CD4-positive, alpha-beta T cell treated with Interleukin-12 subunit alpha and Interleukin-12 subunit beta, for 1 hour (primary cell): Measurements from ENCODE around the gene PHF21A.
"Not testable (repeated sequence)": the region's sequence is repeated elsewhere in the genome, so short reads cannot be mapped to it uniquely, and the experiment has no call there.

Experiments used
- DNase-seq: peaks from one replicate; pipeline ENCODE4 v3.0.0-alpha.2; 2020

Gene PHF21A

DNA sequence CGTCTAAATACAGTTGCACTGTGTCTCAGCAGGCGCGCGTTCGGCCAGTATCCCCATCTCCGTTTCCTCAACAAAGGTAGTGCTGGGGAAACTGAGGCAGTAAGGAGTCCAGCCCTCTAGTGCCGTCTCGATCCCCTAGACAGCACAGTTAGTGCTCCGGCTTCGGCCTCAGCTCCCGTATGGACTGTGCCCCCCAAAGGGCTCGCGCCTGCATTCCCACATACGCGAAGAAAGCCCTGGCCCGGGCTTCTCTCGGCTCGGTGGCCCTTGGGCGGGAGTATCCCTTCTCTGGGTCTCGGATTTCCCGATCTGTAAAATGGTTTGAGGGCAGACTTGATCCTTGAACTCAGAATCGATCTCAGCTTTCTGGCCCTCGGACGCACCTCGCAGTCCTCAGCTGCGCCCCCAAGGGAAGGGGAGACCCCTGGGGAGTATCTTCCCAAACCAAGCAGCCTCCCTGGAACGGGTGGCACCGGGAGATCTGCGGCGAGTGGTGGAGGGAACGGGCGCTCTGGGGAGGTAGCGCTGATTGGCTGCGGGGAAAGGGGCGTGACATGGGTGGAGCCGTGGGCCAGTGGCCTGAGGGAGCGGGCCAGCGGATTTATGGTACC, 202.8 kb downstream of the PHF21A start:
- DNase-seq = peak; percentile 69

GRCh38 chr11:45917623-45918330, 203.5 kb downstream of the PHF21A start, which contains the start of gene PEX16:
TSS of gene PEX16 (minus strand) at chr11:45917877. CDS start at chr11:45917811, 66 bp downstream.
- peak; percentile 98 for DNase-seq

DNA sequence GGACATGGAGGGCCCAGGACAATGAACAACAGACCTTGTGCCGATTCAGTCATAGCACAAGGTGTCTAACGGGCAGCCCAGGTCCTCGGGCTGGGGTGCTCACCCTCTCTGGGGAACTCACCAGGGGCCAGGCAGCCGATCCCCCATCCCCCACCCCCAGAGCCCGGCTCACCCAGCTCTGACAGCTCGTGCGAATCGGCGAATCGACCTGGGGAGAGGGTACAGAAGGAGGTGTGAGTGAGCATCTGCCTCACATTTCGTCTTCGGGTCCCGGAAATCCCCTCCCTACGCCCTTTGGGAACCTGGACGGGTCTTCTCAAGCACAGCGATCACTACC, 204.0 kb downstream of the PHF21A start:
- DNase-seq = no peak

DNA sequence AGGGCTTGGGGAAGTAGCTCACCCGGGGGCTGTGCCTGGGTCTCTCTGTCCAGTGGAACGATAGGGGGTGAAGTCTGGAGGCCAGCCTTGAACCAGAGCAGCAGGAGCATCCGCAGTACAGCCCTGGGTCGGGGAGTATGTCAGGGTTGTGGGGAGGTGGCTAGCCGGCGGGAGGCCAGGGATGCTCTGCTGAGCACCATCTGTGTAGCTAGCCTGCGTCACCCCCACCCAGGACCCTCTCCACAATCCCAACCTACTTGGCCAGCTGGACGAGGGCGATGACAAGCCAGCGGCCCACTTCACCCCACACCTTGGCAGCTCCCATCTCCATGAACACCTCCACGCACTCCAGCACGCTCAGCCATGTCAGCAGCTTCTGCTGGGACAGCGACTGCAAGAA, 205.8 kb downstream of the PHF21A start:
- DNase-seq = no peak

DNA sequence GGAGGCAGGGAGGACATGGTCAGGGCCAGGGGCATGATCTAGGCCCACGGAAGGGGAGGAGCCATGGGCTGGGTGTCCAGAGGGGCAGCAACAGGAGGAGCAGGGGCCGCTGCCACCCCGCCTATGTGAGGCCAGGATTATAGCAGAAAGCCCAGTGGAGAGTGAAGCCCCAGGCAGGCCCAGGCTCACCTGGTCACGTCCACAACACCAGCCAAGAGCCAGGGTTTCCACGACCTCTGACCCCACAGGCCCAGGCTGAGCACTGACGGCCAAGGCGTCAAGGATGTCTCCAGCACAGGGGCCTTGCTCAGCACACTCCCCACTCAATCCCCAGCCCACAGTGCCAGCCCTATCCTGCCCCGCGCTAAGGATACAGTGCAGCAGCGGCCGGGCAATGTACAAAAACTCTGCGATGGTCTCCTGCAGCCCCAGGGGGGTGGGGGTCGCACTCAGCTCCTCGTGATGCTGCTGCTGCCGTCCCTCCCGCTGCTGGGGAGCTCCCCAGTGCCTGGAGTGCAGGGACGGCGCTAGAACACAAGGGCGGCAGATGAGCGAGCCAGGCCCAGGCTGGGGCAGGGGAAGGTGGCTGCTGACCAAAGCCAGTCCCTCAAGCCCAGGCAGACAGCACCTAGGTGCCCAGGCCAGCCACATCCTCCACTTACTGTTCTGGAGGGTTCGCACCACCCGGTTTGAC, 207.2 kb downstream of the PHF21A start:
- no peak for DNase-seq

DNA sequence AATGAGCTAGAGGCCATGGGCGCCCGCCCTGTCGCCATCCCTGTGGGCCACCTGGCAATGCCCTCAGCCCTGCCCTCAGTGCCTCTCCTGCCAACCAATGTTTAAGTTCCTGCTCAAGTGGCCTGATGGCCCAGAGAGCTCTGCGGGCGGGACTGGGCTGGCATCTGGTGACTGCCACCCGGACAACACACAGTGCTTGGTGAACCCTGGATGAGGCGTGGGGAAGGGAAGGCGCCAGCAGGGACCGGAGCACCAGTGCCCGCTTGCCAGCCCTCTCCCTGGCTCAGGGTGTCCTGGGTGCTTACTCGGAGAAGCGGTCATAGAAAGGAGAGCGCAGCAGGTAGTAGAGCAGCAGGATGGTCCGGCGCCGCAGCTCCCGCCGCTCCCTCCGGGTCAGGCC, 207.7 kb downstream of the PHF21A start:
- no peak for DNase-seq

GRCh38 chr11:45910623-45911022, 210.6 kb downstream of the PHF21A start:
- no peak for DNase-seq

GRCh38 chr11:45909594-45910475, 211.4 kb downstream of the PHF21A start:
- DNase-seq = no peak

DNA sequence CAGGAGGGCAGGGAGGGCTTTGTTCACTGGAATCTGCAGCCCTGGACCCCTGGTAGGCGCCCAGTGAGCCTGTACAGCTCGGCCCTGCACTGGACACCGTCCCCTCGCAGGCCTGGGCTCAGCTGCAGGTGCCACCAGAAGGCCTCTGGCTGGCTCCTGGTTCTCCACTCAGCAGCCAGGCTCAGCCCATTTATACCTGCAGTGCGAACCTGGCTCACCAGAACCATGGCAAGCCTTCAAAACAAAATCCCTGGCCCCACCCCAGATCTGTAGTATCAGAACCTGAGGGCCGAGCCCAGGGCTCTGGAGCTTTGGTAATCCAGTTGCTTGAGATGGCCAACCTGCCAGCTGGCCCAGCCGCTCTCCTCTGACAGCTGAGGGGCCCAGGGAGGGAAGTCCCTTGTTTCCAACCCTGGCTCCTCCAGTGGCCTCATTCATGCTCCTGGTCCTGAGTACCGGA, 213.3 kb downstream of the PHF21A start:
- DNase-seq = no peak

DNA sequence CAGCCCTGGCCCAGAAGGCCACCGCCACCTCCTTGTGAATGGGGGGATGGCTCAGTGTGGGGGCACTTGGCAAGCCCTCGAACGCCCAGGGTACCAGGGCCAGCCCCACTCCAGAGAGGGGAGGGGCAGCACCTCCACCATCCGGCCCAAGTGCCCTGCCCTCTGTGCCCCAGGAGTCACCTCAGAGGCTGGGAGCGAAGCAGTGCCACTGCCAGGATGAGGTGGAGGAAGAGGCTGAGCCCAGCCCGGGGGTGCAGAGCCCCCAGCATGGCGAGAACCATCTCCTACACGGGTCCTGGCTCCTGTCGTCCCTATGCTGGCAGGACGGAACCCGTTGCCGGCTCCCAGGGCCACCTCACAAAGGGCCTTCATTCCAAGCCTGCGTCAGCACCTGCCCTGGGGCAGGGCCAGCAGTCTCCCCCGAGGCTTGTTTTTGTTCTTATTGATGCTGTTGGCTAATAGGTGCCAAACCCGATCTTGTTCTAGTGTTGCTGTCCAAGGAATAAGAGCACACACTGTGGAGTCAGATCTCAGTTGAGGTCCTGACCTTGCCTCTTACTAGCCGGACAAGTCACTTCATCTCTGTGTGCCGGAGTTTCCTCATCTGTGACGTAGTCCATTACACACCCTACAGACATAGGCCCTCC, 214.2 kb downstream of the PHF21A start, which contains the start of gene FREY1:
TSS of gene FREY1 (minus strand) at position 307 of the 647 bp plus-strand sequence. CDS start at position 281, 26 bp downstream.
- no peak for DNase-seq

- DNase-seq = no peak
These were observed 215.1 kb downstream of the PHF21A start for GRCh38 chr11:45906096-45906682.

DNA sequence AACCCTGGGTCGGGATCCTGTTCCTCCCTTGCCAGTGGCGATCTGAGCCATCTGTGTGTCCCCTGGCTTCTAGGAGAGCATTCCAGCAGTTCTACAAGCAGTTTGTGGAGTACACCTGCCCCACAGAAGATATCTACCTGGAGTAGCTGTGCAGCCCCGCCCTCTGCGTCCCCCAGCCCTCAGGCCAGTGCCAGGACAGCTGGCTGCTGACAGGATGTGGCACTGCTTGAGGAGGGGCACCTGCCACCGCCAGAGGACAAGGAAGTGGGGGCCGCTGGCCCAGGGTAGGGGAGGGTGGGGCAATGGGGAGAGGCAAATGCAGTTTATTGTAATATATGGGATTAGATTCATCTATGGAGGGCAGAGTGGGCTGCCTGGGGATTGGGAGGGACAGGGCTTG, 215.7 kb downstream of the PHF21A start:
- DNase-seq = not testable (repeated sequence)

GRCh38 chr11:45905095-45905494, 216.2 kb downstream of the PHF21A start:
- DNase-seq = no peak

DNA sequence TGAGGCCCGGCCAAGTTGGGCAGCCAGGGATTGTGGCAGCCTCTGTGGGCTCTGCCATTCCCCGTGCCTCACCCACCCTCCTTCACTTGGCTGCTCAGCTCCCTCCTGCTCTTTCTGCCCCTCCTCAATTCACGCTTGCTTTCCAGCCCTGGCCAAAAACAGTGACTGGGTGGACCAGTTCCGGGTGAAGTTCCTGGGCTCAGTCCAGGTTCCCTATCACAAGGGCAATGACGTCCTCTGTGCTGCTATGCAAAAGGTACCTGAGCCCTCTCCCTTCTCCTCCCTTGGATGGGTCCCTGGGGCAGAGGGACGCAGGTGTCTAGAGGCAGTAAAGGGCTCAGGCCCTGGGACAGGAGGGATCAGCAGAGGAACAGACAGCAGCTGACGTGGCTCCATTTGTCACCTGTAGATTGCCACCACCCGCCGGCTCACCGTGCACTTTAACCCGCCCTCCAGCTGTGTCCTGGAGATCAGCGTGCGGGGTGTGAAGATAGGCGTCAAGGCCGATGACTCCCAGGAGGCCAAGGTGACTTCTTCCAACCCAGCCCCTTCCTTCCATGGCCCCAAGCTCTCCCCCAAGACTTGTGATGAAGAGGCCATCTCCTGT, 216.8 kb downstream of the PHF21A start:
- DNase-seq = no peak

DNA sequence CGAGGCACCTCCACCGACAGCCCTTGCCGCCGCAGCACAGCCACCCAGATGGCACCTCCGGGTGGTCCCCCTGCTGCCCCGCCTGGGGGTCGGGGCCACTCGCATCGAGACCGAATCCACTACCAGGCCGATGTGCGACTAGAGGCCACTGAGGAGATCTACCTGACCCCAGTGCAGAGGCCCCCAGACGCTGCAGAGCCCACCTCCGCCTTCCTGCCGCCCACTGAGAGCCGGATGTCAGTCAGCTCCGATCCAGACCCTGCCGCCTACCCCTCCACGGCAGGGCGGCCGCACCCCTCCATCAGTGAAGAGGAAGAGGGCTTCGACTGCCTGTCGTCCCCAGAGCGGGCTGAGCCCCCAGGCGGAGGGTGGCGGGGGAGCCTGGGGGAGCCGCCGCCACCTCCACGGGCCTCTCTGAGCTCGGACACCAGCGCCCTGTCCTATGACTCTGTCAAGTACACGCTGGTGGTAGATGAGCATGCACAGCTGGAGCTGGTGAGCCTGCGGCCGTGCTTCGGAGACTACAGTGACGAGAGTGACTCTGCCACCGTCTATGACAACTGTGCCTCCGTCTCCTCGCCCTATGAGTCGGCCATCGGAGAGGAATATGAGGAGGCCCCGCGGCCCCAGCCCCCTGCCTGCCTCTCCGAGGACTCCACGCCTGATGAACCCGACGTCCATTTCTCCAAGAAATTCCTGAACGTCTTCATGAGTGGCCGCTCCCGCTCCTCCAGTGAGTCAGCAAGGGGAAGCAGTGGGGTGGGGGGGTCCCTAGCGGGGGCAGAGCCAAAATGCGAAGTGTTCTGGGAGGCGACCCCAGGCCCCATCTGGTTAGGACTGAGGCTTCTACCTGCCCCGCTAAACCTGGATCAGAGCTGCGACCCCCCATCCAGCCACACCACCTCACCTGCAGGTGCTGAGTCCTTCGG, 218.5 kb downstream of the PHF21A start:
- no peak for DNase-seq

- no peak for DNase-seq
These were observed 219.6 kb downstream of the PHF21A start for GRCh38 chr11:45901626-45902025.

GRCh38 chr11:45900916-45901617, 220.2 kb downstream of the PHF21A start:
- no peak for DNase-seq

DNA sequence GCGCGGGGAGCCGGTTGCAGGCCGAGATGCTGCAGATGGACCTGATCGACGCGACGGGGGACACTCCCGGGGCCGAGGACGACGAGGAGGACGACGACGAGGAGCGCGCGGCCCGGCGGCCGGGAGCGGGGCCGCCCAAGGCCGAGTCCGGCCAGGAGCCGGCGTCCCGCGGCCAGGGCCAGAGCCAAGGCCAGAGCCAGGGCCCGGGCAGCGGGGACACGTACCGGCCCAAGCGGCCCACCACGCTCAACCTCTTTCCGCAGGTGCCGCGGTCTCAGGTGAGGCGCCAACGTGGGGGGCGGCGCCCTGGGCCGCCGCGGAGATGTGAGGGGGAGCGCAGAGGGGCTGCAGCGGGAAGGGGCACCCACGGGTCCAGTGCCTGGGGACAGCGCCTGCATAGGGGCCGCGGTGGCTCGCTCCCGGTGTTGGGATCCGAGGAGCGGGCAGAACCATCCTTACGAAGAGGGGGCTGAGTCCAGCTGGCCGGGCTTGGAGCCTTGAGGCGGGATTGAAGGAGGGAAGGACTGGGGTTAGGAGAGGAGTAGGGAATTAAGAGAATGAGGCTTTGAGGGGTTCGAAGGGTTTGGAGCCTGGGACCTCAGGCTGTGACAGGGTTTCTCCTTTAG, 221.0 kb downstream of the PHF21A start:
- not testable (repeated sequence) for DNase-seq
